Esophagus muscularis mucosa (tissue), 2 donors: Measurements from ENCODE around the gene MSX2.

Experiments used
- POLR2A ChIP-seq: fragments of 450-650 bp; IDR thresholded peaks from one replicate; pipeline ENCODE4 v1.6.1; 2017; ENCODE audit warnings: antibody characterized with exemption, moderate library complexity, mild to moderate bottlenecking, low read depth
- POLR2AphosphoS5 ChIP-seq, 2 donors: sonication (generic); formaldehyde crosslinking; IDR thresholded peaks; one replicate each; pipeline ENCODE4 v1.6.1; 2017; ENCODE audit warnings: antibody characterized with exemption in 2 of 2

GRCh38 chr5:174744896-174745295 is 20.5 kb downstream of the MSX2 start:
- no peak for TF ChIP-seq POLR2A
- TF ChIP-seq POLR2AphosphoS5 (IDR thresholded peaks at IDR 0.05), result no peak
